GM19452 (cell line): ENCODE data around the gene PLEKHA7.
"Not testable (repeated sequence)": the region's sequence is repeated elsewhere in the genome, so short reads cannot be mapped to it uniquely, and the experiment has no call there.

Source experiments
- ATAC-seq: cut with Tn5 transposase; IDR thresholded peaks from one replicate; pipeline ENCODE4 v1.9.1; 2021; ENCODE audit not compliant: unreplicated experiment

The PLEKHA7 gene, protein sequence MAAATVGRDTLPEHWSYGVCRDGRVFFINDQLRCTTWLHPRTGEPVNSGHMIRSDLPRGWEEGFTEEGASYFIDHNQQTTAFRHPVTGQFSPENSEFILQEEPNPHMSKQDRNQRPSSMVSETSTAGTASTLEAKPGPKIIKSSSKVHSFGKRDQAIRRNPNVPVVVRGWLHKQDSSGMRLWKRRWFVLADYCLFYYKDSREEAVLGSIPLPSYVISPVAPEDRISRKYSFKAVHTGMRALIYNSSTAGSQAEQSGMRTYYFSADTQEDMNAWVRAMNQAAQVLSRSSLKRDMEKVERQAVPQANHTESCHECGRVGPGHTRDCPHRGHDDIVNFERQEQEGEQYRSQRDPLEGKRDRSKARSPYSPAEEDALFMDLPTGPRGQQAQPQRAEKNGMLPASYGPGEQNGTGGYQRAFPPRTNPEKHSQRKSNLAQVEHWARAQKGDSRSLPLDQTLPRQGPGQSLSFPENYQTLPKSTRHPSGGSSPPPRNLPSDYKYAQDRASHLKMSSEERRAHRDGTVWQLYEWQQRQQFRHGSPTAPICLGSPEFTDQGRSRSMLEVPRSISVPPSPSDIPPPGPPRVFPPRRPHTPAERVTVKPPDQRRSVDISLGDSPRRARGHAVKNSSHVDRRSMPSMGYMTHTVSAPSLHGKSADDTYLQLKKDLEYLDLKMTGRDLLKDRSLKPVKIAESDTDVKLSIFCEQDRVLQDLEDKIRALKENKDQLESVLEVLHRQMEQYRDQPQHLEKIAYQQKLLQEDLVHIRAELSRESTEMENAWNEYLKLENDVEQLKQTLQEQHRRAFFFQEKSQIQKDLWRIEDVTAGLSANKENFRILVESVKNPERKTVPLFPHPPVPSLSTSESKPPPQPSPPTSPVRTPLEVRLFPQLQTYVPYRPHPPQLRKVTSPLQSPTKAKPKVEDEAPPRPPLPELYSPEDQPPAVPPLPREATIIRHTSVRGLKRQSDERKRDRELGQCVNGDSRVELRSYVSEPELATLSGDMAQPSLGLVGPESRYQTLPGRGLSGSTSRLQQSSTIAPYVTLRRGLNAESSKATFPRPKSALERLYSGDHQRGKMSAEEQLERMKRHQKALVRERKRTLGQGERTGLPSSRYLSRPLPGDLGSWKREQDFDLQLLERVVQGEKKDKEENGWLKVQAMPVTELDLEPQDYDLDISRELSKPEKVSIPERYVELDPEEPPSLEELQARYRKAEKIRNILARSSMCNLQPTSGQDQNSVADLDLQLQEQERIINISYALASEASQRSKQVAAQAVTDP

DNA sequence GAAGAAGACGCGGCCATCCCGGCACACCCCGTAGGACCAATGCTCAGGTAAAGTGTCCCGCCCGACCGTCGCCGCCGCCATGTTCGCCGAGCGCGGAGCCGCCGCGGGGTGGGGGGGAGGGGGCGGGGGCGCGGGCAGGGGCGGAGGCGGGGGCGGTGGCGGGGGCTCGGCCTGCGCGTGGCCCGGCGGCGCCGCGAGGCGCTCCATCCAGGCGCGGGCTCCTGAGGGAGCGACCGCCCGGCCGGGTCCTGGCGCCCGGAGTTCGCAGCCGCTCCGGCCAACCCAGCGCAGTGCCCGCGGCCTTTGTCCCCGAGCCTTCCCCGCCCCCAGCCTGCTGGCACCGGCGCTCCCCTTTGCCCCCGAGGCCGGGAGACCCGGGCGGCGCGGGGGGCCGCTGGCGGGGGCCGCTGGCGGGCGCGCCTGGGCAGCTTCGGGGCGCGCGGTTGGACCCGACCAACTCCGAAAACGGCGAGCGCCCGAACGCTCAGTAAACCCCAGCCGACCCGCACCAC is at the start of gene PLEKHA7:
TSS of gene PLEKHA7 (minus strand) at position 94 of the 512 bp plus-strand sequence. CDS start at position 81, 13 bp downstream.
- no peak for ATAC-seq

DNA sequence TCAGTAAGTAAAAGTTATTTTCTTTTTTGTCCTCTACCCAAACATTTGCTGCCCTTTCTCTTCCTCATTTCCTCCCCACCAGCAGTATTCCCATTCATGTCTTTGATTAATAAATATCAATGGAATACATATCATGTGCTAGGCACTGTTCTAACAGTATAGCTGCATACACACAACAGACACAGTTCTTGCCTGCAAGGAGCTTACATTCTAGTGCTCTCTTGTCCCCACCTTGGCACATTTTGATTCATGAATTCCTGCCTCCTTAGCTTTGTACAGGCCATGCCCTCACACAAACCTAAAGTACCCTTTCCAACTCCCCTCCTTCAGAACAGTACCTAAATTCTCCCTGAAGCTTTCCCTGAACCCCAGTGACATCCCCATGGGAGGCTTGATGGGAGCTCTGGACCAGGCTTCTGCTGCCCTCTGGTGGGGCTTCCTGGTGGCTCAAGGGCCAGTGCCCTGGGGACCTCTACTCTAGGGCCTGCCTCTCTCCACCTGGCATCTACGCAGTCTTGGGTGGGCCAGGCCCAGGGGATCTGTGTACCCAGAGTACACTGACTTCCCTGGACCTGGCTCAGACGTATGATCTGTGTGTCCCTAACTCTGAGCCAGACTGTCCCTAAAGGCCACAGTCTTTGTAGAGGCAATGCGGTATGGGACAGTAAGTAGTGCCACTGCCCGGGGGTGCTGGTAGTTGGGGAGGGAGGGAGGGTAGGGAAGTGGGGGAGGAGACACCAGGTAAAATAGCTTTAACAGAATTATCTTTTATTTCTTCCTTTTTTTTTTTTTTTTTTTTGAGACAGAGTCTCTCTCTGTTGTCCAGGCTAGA is 49.2 kb upstream of the PLEKHA7 start:
- ATAC-seq = peak; percentile 75

DNA sequence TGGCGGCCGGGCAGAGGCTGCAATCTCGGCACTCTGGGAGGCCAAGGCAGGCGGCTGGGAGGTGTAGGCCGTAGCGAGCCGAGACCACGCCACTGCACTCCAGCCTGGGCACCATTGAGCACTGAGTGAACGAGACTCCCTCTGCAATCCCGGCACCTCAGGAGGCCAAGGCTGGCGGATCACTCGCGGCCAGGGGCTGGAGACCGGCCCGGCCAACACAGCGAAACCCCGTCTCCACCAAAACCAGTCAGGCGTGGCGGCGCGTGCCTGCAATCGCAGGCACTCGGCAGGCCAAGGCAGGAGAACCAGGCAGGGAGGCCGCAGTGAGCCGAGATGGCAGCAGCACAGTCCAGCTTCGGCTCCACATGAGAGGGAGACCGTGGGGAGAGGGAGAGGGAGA is 36.9 kb upstream of the PLEKHA7 start:
- not testable (repeated sequence) for ATAC-seq

DNA sequence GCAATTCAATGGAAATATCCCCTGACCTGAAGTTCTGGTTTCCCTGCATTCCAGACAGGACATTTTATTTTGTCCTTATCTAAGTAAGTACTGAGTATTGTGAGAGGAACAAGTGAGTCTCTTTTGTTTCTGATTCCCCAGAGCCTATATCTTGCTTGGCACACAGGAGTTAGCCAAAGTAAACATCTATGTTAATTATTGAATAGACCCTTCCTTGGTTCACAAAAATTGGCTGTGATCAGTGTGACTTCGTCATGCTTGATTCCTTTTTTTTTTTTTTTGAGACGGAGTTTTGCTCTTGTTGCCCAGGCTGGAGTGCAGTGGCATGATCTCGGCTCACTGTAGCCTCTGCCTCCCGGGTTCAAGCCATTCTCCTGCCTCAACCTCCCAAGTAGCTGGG is 34.3 kb upstream of the PLEKHA7 start:
- ATAC-seq = not testable (repeated sequence)

DNA sequence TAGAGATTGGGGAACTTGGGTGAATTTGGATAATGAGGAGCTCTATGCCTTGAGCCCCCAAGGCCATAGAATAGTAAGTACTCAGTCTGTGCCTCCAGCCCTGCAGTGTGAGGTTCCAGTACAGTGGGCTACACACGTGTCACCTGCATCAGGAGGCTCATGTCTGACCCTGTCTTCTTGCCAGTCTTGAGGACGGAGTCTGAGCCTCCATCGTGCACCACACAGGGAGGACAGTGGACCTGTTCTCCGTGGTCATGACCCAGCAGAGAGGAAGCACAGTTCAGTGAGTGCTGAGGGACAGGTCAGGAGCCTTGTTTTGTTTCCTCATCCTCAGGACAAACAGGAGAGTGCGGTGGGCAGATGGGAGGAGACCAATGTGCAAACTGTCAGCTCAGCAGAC is 32.5 kb upstream of the PLEKHA7 start:
- ATAC-seq = no peak

DNA sequence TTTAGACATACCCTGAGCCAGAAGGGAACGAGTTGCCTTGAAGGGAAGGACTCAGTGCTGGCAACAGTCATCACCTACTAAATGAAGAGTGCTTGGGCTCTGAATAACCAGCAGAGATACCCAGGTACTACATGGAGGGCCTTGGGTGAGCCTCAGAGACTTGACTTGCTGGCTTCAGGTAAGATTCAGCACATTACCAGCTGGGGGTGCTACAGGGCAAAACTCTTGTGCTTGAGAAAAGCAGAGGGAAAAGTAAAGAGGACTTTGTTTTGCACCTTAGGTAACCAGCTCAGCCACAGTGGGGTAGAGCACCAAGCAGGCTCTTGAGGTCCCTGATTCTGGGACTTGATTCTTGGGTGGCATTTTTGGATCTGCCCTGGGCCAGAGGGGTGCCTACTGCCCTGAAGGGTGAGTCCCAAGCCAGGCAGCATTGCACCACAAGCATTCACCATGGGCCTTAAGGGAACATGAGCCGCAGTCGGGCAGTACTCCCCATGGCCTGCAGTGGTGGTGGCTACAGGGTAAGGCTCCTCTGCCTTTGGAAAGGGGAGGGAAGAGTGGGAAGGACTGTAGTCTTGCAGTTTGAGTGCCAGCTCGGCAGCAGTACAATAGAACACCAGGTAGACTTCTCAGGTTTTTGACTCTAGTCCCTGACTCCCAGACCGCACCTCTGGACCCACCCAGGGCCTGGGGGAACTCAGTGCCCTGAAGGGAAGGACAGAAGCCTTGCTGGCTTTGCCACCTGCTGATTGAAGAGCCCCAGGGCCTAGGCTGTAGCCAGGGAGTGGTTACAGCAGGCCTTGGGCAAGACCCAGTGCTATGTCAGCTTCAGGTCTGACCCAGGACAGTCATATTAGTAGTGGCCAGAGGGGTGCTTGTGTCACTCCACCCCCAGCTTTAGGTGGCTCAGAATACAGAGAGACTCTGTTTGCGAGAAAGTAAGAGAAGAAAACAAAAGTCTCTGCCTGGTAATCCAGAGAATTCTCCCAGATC is 22.7 kb upstream of the PLEKHA7 start:
- no peak for ATAC-seq

DNA sequence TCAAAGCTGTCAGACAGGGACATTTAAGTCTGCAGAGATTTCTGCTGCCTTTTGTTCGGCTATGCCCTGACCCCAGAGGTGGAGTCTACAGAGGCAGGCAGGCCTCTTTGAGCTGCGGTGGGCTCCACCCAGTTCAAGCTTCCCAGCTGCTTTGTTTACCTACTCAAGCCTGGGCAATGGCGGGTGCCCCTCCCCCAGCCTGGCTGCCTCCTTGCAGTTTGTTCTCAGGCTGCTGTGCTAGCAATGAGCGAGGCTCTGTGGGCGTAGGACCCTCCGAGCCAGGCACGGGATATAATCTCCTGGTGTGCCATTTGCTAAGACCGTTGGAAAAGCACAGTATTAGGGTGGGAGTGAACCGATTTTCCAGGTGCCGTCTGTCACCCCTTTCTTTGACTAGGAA is 19.8 kb upstream of the PLEKHA7 start:
- ATAC-seq = not testable (repeated sequence)

DNA sequence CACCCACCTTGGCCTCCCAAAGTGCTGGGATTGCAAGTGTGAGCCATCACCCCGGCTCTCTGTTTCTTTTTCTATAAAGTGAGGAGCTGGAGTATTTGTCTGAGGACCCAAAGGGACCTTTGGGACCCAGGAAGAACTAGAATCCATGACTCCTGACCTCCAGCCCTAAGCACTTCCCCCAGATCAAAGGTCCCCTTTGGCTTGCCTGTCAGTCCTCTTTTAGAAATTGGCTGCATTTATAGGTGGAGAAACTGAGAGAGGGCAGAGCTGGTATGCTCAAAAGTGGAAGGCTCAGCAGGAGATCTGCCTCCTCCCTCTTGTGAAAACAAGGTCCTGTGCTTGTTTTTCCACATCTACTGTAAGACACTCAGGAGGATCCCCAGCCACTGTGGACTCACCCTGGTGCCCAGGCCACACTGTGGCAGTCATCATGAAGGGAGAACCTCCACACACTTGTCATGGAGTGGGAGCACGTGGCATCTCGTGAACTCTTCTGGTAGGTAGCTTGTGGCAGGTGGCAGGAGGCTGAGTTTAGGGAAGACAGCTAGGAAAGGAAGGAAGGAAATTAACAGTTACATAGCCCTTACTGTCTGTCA is 12.4 kb upstream of the PLEKHA7 start:
- ATAC-seq = no peak

DNA sequence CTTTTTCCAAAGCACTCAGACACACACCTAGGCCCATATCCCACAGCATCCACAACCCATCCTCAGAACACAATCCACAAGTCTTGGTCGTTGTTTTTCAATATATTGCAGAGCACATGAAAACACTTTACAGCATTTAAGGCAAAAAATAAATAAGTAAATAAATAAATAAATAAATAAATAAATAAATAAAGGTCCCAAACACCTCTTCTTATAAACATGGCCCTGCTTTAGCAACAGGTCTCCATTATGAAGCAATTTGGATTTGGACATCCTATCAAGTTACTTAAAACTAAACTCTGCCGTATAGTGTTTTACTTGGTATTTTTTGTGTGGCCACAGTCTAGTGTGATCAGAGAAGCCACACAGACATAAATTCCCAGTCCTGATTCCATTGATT is 10.7 kb upstream of the PLEKHA7 start:
- no peak for ATAC-seq

DNA sequence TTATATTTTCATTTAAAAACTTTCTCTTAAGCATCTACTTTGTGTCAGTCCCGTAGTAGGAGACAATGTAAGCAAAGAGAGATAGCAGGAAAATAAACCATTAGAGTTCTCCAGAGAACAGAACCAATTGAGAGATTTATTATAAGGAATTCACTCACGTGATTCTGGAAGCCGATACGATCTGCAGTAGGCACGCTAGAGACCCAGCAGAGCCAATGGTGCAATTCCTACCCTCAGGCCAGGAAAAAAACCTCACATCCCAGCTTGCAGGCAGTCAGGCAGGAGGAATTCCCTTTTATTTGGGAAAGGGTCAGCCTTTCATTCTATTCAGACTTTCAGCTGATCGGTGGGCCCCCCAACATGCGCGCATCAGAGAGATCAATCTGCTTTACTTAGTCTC is 7.3 kb upstream of the PLEKHA7 start:
- ATAC-seq = no peak

DNA sequence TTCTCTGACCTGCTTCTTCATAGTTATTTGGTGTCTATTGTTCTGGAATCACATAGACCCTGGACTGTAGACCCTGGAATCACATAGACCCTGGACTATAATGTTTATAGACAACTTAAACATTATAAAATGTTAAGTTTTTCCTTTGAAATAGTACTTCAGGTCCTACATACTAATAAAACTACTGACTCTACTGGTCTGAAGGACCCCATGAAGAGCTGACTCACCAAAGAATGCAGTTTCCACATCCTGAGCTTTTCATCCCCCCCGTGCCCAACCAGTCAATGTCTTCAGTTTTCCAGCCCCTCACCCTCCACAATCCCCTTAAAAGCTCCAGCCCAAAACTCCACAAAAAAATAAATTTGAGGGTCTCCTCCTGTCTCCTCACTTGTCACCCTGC is 6.6 kb upstream of the PLEKHA7 start:
- no peak for ATAC-seq

DNA sequence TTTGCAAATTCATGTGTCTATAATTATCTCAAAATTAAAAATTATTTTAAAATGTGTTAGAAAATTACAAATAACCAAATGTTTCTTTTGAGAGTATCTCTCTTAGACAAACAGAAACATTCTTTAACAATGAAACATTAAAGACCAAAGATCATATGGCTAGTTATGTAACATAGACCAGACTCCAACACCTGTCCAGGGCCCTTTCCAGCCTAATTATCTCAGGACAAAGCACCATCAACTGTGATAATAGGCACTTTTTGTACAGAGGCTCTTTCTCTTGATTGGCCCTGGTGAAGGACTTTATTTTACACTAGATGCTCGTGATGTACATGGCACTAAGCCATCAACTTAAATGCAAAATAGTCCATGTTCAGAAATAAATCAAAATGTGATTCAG is 5.0 kb upstream of the PLEKHA7 start:
- ATAC-seq = no peak

DNA sequence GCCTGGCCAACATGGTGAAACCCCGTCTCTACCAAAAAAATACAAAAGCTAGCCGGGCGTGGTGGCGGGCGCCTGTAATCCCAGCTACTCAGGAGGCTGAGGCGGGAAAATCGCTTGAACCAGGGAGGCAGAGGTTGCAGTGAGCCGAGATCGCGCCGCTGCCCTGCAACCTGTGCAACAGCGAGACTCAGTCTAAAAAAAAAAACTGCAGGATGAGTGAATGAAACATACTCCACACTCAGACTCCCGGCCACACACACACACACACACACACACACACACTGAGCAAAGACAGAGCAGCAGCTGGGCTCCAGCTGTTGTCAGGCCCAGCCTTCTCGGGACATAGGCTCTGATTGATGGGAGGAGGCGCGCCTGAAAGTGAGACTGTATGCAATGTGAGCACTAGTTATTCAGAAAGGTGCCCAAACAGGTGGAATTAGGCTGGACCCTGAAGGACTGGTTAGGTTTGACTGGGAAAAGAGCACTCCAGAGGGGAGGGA is 1.5 kb upstream of the PLEKHA7 start:
- ATAC-seq = no peak

DNA sequence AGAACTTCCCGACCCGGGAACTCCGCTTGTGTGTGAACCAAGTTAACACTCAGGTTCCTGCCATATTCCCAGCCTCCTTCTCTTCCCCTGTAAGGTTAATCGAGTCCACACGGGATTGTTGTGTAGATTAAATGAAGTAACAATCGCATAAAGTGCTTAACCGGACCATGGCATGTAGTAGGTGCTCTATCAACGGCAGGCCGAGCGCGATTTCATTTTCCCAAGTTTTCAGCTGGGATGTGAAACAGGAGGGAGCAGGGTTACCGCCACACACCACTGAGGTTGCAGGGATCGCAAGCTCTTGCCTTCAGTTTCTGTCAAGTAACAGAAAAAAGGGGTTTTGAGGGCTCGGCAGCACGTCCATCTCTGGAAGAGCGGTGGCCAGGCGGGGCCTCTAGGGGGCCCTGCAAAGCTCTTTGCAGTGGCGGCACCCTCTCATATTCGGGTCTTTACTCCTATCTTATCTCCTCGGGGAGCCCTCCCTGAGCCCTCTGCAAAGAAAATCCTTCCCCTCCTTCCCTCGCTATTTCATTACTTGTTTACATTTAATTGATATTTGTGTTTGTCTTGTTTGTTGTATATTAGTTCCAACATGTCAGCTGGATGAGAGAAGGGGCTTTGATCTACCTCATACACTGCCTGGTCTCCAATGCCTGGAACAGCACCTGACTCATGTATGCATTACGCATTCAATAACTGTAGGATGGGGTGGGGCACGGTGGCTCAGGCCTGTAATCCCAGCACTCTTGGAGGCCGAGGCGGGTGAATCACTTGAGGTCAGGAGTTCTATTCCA is 816 bp upstream of the PLEKHA7 start:
- no peak for ATAC-seq

DNA sequence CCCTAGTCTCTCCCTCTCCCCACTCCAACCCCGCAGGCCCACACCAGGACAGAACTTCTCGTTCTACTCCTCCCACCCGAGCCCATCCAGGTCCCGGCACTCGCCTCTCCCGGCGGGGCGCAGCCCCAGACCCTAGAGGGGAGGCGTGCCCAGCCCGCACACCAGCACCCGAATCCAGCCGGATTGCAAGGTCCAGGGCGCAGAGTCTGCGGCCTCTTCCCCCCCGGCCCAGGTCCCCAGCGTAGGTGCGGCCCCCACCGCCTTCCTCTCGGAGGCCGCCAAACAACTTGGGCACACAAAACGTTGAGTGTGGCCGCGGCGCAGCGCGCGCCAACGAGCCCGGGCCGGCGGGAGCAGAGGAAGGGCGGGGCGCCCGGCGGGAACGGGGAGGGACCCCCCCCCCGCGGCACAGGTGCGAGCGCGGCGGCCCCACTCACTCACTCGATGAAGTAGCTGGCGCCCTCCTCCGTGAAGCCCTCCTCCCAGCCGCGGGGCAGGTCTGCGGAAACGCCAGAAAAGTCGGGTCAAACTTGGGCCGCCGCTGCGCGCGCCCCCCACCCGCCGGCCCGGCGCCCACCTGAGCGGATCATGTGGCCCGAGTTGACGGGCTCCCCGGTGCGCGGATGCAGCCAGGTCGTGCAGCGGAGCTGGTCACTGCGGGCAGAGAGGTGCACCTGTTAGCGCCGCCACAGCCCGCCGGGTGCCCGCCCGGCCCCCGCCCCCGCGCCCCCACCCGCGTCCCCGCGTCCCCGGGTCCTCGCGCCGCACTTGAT is 480 bp downstream of the PLEKHA7 start:
- no peak for ATAC-seq

DNA sequence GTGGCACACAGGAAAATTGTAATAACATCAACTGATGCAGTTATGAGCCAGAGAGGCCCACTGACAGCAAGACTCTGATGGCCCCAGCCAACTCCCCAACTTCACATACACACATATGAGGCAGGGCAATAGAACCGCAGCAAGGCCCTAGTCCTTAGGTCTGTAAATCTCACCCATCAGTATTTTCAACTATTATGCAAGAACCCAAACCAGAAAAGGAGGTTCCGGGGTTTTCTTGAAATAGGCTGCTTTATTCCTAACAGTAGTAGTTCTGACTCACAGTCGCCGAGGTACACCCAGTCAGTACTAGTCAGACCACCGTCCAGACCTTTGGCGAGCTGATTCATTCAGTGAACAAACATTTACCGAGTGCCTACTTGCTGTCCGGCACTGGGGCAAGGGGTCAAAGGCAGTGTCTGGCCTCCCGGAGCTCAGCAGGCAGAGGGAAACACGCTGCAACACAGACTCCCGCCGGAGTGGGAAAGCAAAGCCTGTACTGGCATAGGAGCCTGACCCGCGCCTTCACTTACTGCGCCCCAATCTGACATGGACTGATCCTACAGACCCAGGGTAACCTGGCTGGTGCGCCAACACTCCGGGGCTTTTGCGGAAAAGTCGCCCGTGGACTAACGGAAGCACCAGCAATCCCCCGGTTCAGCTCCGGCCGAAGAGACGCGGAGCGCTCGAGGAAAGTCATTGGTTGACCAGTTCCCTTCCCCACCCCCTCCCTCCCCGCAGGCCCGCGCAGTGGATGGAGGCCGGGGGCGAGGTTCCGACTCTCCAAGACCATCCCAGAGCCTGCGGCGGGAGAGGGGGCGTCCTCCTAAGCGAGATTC is 1.3 kb downstream of the PLEKHA7 start:
- no peak for ATAC-seq
